Measurements from ENCODE around the gene CHRNA1. TPM values are rescaled to one million over a fixed set of nuclear protein-coding genes. Genes with fewer than 3 reads are reported as not detected.

The CHRNA1 gene
- total RNA-seq, 2 donors from 2014 or later = 0.43 TPM; not detected in 1

- Histone ChIP-seq H3K27me3 (no peaks in the 10 kb centered on the region), H3K9me3 (no peaks in the 10 kb centered on the region), H3K4me3 (no peak overlapping the region), H3K27ac (no peak overlapping the region), H3K4me1 (no peaks in the 10 kb centered on the region), H3K36me3 (no peaks in the 10 kb centered on the region)
- no peak for DNase-seq (ENCODE audit: low spot score)
- TF ChIP-seq CTCF (IDR thresholded peaks at IDR 0.05) = no peak
Measured at GRCh38 chr2:174787487-174788205, 23.4 kb upstream of the CHRNA1 start.

- Histone ChIP-seq H3K27ac (no peak overlapping the region), H3K4me1 (no peaks in the 10 kb centered on the region), H3K9me3 (no peaks in the 10 kb centered on the region), H3K36me3 (no peaks in the 10 kb centered on the region), H3K27me3 (no peaks in the 10 kb centered on the region), H3K4me3 (no peak overlapping the region)
- DNase-seq (ENCODE audit: low spot score) = no peak
- TF ChIP-seq CTCF (IDR thresholded peaks at IDR 0.05) = no peak
Measured at GRCh38 chr2:174786066-174786725, 21.9 kb upstream of the CHRNA1 start.

- Histone ChIP-seq H3K9me3 (no peaks in the 10 kb centered on the region), H3K27ac (no peak overlapping the region), H3K4me1 (no peaks in the 10 kb centered on the region), H3K4me3 (no peak overlapping the region), H3K27me3 (no peaks in the 10 kb centered on the region), H3K36me3 (no peaks in the 10 kb centered on the region)
- TF ChIP-seq CTCF (IDR thresholded peaks at IDR 0.05) = no peak
- no peak for DNase-seq (ENCODE audit: low spot score)
Measured at GRCh38 chr2:174785481-174785880, 21.2 kb upstream of the CHRNA1 start.

- TF ChIP-seq CTCF (IDR thresholded peaks at IDR 0.05) = no peak
- no peak for DNase-seq (ENCODE audit: low spot score)
- H3K4me1 ChIP-seq = no peaks in the 10 kb centered on the region
Measured at GRCh38 chr2:174784909-174785308, 20.6 kb upstream of the CHRNA1 start.

GRCh38 chr2:174784316-174784715 lies 20.0 kb upstream of the CHRNA1 start:
- Histone ChIP-seq H3K9me3 (no peaks in the 10 kb centered on the region), H3K4me3 (no peak overlapping the region), H3K27me3 (no peaks in the 10 kb centered on the region), H3K27ac (no peak overlapping the region), H3K4me1 (peaks cover 0 to under 1% of the 10 kb centered on the region in 2 donors), H3K36me3 (no peaks in the 10 kb centered on the region)
- no peak for TF ChIP-seq CTCF (IDR thresholded peaks at IDR 0.05)
- no peak for DNase-seq (ENCODE audit: low spot score)

More at GRCh38 chr2:174784909-174785308, 20.6 kb upstream of the CHRNA1 start:
- no peaks in the 10 kb centered on the region for H3K36me3 ChIP-seq
- H3K9me3 ChIP-seq = no peaks in the 10 kb centered on the region
- H3K4me3 ChIP-seq = no peak overlapping the region
- no peaks in the 10 kb centered on the region for H3K27me3 ChIP-seq
- no peak overlapping the region for H3K27ac ChIP-seq
